ENCODE results near the gene MGAT5B. TPM values are rescaled to one million over a fixed set of nuclear protein-coding genes. Genes with fewer than 3 reads are reported as not detected.

MGAT5B gene
- total RNA-seq, 1 experiment from 2014 or later: 4.4 TPM

DNA sequence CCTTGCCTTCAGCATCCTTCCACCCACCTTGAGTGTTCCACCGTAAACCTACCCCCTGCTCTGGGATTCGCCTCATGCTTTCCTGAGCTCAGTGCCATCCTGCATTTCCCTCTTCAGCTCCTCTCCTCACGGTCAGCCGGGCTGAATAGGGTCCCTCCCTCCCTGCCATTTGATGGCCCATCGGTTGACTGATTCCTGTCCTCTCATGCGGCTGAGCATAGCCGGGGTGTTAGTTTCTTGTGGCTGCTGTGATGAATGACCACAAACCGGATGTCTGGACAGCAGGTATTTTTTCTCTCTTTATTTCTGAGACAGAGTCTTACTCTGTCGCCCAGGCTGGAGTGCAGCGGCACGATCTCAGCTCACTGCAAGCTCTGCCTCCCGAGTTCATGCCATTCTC, 44.1 kb upstream of the MGAT5B start:
- H3K27me3 ChIP-seq (ENCODE audit: insufficient read depth, low read length): peaks cover 4% of the 10 kb centered on the region; the same call in 1 of the 2 replicates

DNA sequence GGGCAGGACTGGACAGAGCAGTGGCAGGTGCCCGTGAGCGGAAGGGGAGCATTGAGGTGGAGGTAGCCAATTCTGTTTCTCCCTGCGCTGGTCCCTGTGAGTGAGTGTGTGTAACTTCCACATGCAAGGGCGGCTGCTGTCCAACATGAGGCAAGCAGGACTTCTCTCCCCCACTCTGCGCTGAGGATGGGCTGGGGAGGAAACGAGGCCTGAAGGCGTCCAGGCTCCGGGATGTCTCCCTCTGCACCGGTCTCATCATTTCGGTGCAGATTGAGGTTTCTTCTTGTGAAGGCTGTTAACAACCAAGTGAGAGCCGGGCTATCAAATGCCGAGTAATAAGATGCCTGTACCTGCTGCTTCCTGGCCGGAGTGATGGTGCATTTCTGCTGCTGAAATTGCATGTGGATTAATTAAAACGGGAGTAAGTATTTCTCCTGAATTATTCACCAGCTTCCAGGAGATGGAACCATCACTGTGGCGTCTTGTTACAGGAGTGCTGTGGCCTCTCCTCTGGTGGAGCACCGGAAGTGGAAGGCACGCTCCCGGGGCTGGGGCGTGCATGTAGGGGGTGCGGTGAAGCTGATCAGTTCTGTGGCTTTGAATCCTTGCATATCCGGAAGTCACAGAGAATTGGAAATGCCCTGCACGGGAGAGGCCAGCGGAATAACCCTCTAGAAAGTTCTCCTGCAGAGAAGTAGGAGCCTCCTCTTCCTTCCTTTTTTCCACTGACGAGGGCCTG, 41.7 kb upstream of the MGAT5B start:
- Histone ChIP-seq H3K27me3 (ENCODE audit: insufficient read depth, low read length) (no peaks in the 10 kb centered on the region), H3K9ac (ENCODE audit: low read length) (no peak overlapping the region), H3K4me3 (replicated peaks in 1 of 2; ENCODE audit: low read depth in 1 of 2, low read length in 2 of 2) (no peak overlapping the region), H3K9me2 (ENCODE audit: insufficient read depth) (no peaks in the 10 kb centered on the region), H3K36me3 (ENCODE audit: control insufficient read depth in 1 of 2, insufficient read depth in 2 of 2, low read length in 2 of 2) (no peaks in the 10 kb centered on the region), H3K4me2 (ENCODE audit: low read length) (no peak overlapping the region), H3K79me2 (ENCODE audit: insufficient read depth, low read length) (no peaks in the 10 kb centered on the region), H4K20me1 (ENCODE audit: insufficient read depth) (no peaks in the 10 kb centered on the region), H3K4me1 (ENCODE audit: control insufficient read depth in 1 of 2, insufficient read depth in 2 of 2, low read length in 2 of 2) (0 out of 4 replicates have a peak, but pooled peaks cover 0 to 4% of the 10 kb centered on the region in 2 experiments), H3K9me3 (ENCODE audit: control insufficient read depth in 1 of 2, insufficient read depth in 1 of 2, low read depth in 1 of 2, low read length in 2 of 2) (no peaks in the 10 kb centered on the region), H2AFZ (ENCODE audit: low read depth, low read length, poor library complexity, severe bottlenecking) (no peak overlapping the region), H3K27ac (ENCODE audit: low read depth, low read length) (no peak overlapping the region)
- ChIA-PET POLR2A (no interaction called here), RAD21 (ENCODE audit: low non-redundant PET in 1 of 2, low total read pairs in 2 of 2, uncharacterized antibody in 2 of 2, unreplicated experiment in 2 of 2) (no interaction called here), CTCF (interaction anchor here (0.5 kb wide), 1 partner anchor 633 kb away, joined by 3 read pairs; no protein-coding TSS in a partner anchor)
- intact Hi-C loops (cut with micrococcal nuclease): no loop called here
- no peak for ATAC-seq
- no TSS peak for BruUV-seq (replicated peaks)
- no peak for DNase-seq (ENCODE audit: low read depth, low spot score)
- TF ChIP-seq, protein P1, sequence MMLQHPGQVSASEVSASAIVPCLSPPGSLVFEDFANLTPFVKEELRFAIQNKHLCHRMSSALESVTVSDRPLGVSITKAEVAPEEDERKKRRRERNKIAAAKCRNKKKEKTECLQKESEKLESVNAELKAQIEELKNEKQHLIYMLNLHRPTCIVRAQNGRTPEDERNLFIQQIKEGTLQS (IDR thresholded peaks at IDR 0.05): no peak
- TF ChIP-seq ZNF274 (IDR thresholded peaks at IDR 0.05; ENCODE audit: low read depth, low read length) (no peak), SRF (IDR thresholded peaks at IDR 0.05; ENCODE audit: low read depth) (no peak), RAD21 (IDR thresholded peaks at IDR 0.05; ENCODE audit: low read depth) (no peak), ZFX (IDR thresholded peaks at IDR 0.05) (no peak), JUND (IDR thresholded peaks at IDR 0.05) (no peak), ELF1 (IDR thresholded peaks at IDR 0.05; ENCODE audit: borderline replicate concordance, low read depth) (no peak), CEBPB (IDR thresholded peaks at IDR 0.05; ENCODE audit: low read depth) (no peak), POLR2AphosphoS5 (IDR thresholded peaks at IDR 0.05; ENCODE audit: low read depth, low read length) (no peak), CBX3 (IDR thresholded peaks at IDR 0.05; ENCODE audit: low read depth) (no peak), YY1 (IDR thresholded peaks at IDR 0.05; ENCODE audit: extremely low read depth, insufficient replicate concordance, low read depth, low read length) (no peak), EZH2phosphoT487 (IDR thresholded peaks at IDR 0.05; ENCODE audit: borderline replicate concordance) (no peak), EZH2 (IDR thresholded peaks at IDR 0.05) (no peak)
- TF ChIP-seq, protein P2, sequence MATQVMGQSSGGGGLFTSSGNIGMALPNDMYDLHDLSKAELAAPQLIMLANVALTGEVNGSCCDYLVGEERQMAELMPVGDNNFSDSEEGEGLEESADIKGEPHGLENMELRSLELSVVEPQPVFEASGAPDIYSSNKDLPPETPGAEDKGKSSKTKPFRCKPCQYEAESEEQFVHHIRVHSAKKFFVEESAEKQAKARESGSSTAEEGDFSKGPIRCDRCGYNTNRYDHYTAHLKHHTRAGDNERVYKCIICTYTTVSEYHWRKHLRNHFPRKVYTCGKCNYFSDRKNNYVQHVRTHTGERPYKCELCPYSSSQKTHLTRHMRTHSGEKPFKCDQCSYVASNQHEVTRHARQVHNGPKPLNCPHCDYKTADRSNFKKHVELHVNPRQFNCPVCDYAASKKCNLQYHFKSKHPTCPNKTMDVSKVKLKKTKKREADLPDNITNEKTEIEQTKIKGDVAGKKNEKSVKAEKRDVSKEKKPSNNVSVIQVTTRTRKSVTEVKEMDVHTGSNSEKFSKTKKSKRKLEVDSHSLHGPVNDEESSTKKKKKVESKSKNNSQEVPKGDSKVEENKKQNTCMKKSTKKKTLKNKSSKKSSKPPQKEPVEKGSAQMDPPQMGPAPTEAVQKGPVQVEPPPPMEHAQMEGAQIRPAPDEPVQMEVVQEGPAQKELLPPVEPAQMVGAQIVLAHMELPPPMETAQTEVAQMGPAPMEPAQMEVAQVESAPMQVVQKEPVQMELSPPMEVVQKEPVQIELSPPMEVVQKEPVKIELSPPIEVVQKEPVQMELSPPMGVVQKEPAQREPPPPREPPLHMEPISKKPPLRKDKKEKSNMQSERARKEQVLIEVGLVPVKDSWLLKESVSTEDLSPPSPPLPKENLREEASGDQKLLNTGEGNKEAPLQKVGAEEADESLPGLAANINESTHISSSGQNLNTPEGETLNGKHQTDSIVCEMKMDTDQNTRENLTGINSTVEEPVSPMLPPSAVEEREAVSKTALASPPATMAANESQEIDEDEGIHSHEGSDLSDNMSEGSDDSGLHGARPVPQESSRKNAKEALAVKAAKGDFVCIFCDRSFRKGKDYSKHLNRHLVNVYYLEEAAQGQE (IDR thresholded peaks at IDR 0.05; ENCODE audit: low read depth): no peak

More for the DNA sequence above, 44.1 kb upstream of the MGAT5B start:
- TF ChIP-seq TCF7L2 (IDR thresholded peaks at IDR 0.05; ENCODE audit: borderline replicate concordance, extremely low read depth, insufficient read depth, insufficient read length): no peak
- TF ChIP-seq, protein P1 (IDR thresholded peaks at IDR 0.05): no peak
- no peak overlapping the region for H3K4me2 ChIP-seq (ENCODE audit: low read length)
- H3K27ac ChIP-seq (ENCODE audit: low read depth, low read length): no peak overlapping the region
- no peak overlapping the region for H3K4me3 ChIP-seq (replicated peaks in 1 of 2; ENCODE audit: low read depth in 1 of 2, low read length in 2 of 2)
- ChIA-PET RAD21 (ENCODE audit: low non-redundant PET in 1 of 2, low total read pairs in 2 of 2, uncharacterized antibody in 2 of 2, unreplicated experiment in 2 of 2) (no interaction called here), CTCF (no interaction called here), POLR2A (no interaction called here)
- no peaks in the 10 kb centered on the region for H3K9me3 ChIP-seq (ENCODE audit: control insufficient read depth in 1 of 2, insufficient read depth in 1 of 2, low read depth in 1 of 2, low read length in 2 of 2)
- H3K9ac ChIP-seq (ENCODE audit: low read length): no peak overlapping the region
- H4K20me1 ChIP-seq (ENCODE audit: insufficient read depth): no peaks in the 10 kb centered on the region
- intact Hi-C loops (cut with micrococcal nuclease): no loop called here
- BruUV-seq (replicated peaks): no TSS peak
- no peaks in the 10 kb centered on the region for H3K36me3 ChIP-seq (ENCODE audit: control insufficient read depth in 1 of 2, insufficient read depth in 2 of 2, low read length in 2 of 2)
- H2AFZ ChIP-seq (ENCODE audit: low read depth, low read length, poor library complexity, severe bottlenecking): no peak overlapping the region
- DNase-seq (ENCODE audit: low read depth, low spot score): no peak
- no peak for ATAC-seq
- no peaks in the 10 kb centered on the region for H3K9me2 ChIP-seq (ENCODE audit: insufficient read depth)
- no peaks in the 10 kb centered on the region for H3K79me2 ChIP-seq (ENCODE audit: insufficient read depth, low read length)
- 0 out of 4 replicates have a peak, but pooled peaks cover 0 to 4% of the 10 kb centered on the region in 2 experiments for H3K4me1 ChIP-seq (ENCODE audit: control insufficient read depth in 1 of 2, insufficient read depth in 2 of 2, low read length in 2 of 2)
